Forelimb muscle (tissue), 1 donor: ENCODE measurements around the gene TFDP2. TPM values are rescaled to one million over a fixed set of nuclear protein-coding genes. Genes with fewer than 3 reads are reported as not detected.
"Not testable (repeated sequence)": the region's sequence is repeated elsewhere in the genome, so short reads cannot be mapped to it uniquely, and the experiment has no call there.

Source experiments
- DNase-seq: peaks from one replicate; pipeline ENCODE4 v3.0.0-alpha.2; 2013; ENCODE audit warnings: low read depth
- polyA plus RNA-seq: library from polyadenylated mRNA; unstranded; fragments of 120-200 nt; gene quantifications from one replicate; pipeline ENCODE4 v1.2.1, GENCODE V29; 2013; ENCODE audit not compliant: insufficient read length

The TFDP2 gene
- polyA plus RNA-seq, 1 donor, result 34.4 TPM

GRCh38 chr3:142075656-142076055, 73.7 kb downstream of the TFDP2 start:
- not testable (repeated sequence) for DNase-seq

GRCh38 chr3:142072816-142073215, 76.5 kb downstream of the TFDP2 start:
- DNase-seq, result no peak

- DNase-seq, result no peak
These were observed 83.4 kb downstream of the TFDP2 start for GRCh38 chr3:142065932-142066331.

GRCh38 chr3:142065344-142065743, 84.0 kb downstream of the TFDP2 start:
- DNase-seq, result no peak

GRCh38 chr3:142064454-142064853, 84.9 kb downstream of the TFDP2 start:
- DNase-seq, result no peak

- DNase-seq, result no peak
These were observed 92.0 kb downstream of the TFDP2 start for GRCh38 chr3:142057331-142057725.

GRCh38 chr3:142056656-142057330, 92.6 kb downstream of the TFDP2 start:
- DNase-seq, result peak; percentile 8

GRCh38 chr3:142053835-142054234, 95.5 kb downstream of the TFDP2 start:
- no peak for DNase-seq

GRCh38 chr3:142053244-142053643, 96.1 kb downstream of the TFDP2 start:
- DNase-seq, result no peak

- DNase-seq, result no peak
These were observed 98.0 kb downstream of the TFDP2 start for GRCh38 chr3:142051351-142051750.

GRCh38 chr3:142047021-142047369, 102.3 kb downstream of the TFDP2 start:
- DNase-seq, result no peak

GRCh38 chr3:142046320-142047020, 102.9 kb downstream of the TFDP2 start:
- no peak for DNase-seq

- no peak for DNase-seq
These were observed 108.3 kb downstream of the TFDP2 start for GRCh38 chr3:142040941-142041491.

GRCh38 chr3:142035308-142035922, 113.9 kb downstream of the TFDP2 start:
- no peak for DNase-seq

- no peak for DNase-seq
These were observed 116.1 kb downstream of the TFDP2 start for GRCh38 chr3:142033292-142033691.

- no peak for DNase-seq
These were observed 117.8 kb downstream of the TFDP2 start for GRCh38 chr3:142031575-142031974.

- DNase-seq, result no peak
These were observed 119.6 kb downstream of the TFDP2 start for GRCh38 chr3:142029791-142030190.

GRCh38 chr3:142029052-142029642, 120.2 kb downstream of the TFDP2 start:
- DNase-seq, result no peak

GRCh38 chr3:142028243-142028777, 121.0 kb downstream of the TFDP2 start:
- DNase-seq, result peak; percentile 67

GRCh38 chr3:142027735-142028134, 121.6 kb downstream of the TFDP2 start:
- DNase-seq, result no peak

- no peak for DNase-seq
These were observed 122.0 kb downstream of the TFDP2 start for GRCh38 chr3:142027300-142027699.

GRCh38 chr3:142026333-142026732, 123.0 kb downstream of the TFDP2 start:
- DNase-seq, result no peak
